ENCODE measurements around the gene EPB41.
"Not testable (repeated sequence)": the region's sequence is repeated elsewhere in the genome, so short reads cannot be mapped to it uniquely, and the experiment has no call there.

Gene EPB41

GRCh38 chr1:28927648-28928313 is 13.4 kb downstream of the EPB41 start:
- no peak for FAIRE-seq

GRCh38 chr1:28928314-28928941 is 14.1 kb downstream of the EPB41 start:
- FAIRE-seq = no peak

GRCh38 chr1:28933277-28933676 is 18.9 kb downstream of the EPB41 start:
- FAIRE-seq = no peak

GRCh38 chr1:28933918-28934317 is 19.5 kb downstream of the EPB41 start:
- FAIRE-seq = no peak

GRCh38 chr1:28934676-28935075 is 20.3 kb downstream of the EPB41 start:
- no peak for FAIRE-seq

- FAIRE-seq = no peak
These were observed 20.9 kb downstream of the EPB41 start for GRCh38 chr1:28935293-28935692.

GRCh38 chr1:28936094-28936493 is 21.7 kb downstream of the EPB41 start:
- FAIRE-seq = no peak

- no peak for FAIRE-seq
These were observed 22.2 kb downstream of the EPB41 start for GRCh38 chr1:28936528-28936927.

GRCh38 chr1:28943581-28943980 is 29.2 kb downstream of the EPB41 start:
- not testable (repeated sequence) for FAIRE-seq

- no peak for FAIRE-seq
These were observed 35.6 kb downstream of the EPB41 start for GRCh38 chr1:28950006-28950405.

GRCh38 chr1:28950449-28950848 is 36.1 kb downstream of the EPB41 start:
- FAIRE-seq = no peak

- FAIRE-seq = no peak
These were observed 39.9 kb downstream of the EPB41 start for GRCh38 chr1:28954126-28954726.

GRCh38 chr1:28956038-28956464 is 41.7 kb downstream of the EPB41 start:
- no peak for FAIRE-seq

- not testable (repeated sequence) for FAIRE-seq
These were observed 47.9 kb downstream of the EPB41 start for GRCh38 chr1:28962114-28962831.

- peak; percentile 45 for FAIRE-seq
These were observed 51.0 kb downstream of the EPB41 start for GRCh38 chr1:28965271-28965870.

GRCh38 chr1:28966617-28967016 is 52.2 kb downstream of the EPB41 start:
- FAIRE-seq = no peak

- no peak for FAIRE-seq
These were observed 57.8 kb downstream of the EPB41 start for GRCh38 chr1:28971980-28972771.

- FAIRE-seq = no peak
These were observed 59.4 kb downstream of the EPB41 start for GRCh38 chr1:28973596-28974421.

GRCh38 chr1:28974432-28974831 is 60.1 kb downstream of the EPB41 start:
- no peak for FAIRE-seq

- no peak for FAIRE-seq
These were observed 61.9 kb downstream of the EPB41 start for GRCh38 chr1:28976248-28976647.

GRCh38 chr1:28981210-28981609 is 66.8 kb downstream of the EPB41 start:
- FAIRE-seq = no peak
